GM21381 (cell line): ENCODE results near the gene ABCA6.
"Not testable (repeated sequence)": the region's sequence is repeated elsewhere in the genome, so short reads cannot be mapped to it uniquely, and the experiment has no call there.

Source experiments
- ATAC-seq: cut with Tn5 transposase; IDR thresholded peaks from one replicate; pipeline ENCODE4 v1.9.1; 2021; ENCODE audit warnings: mild to moderate bottlenecking, moderate library complexity; ENCODE audit not compliant: unreplicated experiment

ABCA6 gene

GRCh38 chr17:69141431-69142174, at the start of gene ABCA6:
Gene ABCA6 (minus strand): TSS chr17:69141895. CDS start chr17:69140703, 1,192 bp downstream.
- no peak for ATAC-seq

GRCh38 chr17:69188796-69189195, 47.1 kb upstream of the ABCA6 start:
- no peak for ATAC-seq

- no peak for ATAC-seq
Measured at GRCh38 chr17:69188064-69188463, 46.4 kb upstream of the ABCA6 start.

DNA sequence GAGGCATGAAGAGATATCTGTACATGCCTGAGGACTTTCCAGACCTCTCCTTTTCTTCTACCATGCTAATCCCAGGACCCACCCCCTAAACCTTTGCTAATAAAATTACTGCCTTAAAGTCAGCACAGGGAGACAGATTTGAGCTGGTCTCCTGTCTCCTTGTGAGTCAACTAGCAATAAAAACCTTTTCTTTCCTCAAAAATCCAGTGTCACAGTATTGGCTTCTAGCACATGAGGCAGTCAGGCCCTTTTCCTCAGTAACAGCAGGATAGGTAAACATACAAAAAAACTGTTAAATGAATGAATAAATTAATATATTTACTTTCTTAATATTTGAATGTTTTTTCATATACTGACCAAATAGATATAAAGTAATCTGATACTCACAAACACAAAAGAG, 45.6 kb upstream of the ABCA6 start:
- no peak for ATAC-seq

- no peak for ATAC-seq
Measured at GRCh38 chr17:69179227-69179952, 37.7 kb upstream of the ABCA6 start.

DNA sequence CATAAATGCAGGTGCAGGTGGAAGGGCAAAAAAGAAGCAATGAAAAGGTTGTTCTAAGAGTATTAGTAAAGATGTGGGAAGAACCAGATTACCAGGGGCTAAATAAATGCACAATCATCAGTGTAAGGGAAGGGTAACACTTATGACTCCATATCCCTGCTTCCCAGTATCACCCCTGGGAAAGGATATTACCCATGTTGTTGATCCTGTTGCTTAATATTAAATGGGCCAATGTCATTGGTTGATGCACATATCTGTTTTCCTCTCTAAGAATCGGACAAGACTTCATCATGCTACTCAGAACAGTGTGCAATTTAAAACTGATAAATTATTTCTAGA, 34.7 kb upstream of the ABCA6 start:
- no peak for ATAC-seq

GRCh38 chr17:69175625-69176456, 34.1 kb upstream of the ABCA6 start:
- ATAC-seq, result no peak

DNA sequence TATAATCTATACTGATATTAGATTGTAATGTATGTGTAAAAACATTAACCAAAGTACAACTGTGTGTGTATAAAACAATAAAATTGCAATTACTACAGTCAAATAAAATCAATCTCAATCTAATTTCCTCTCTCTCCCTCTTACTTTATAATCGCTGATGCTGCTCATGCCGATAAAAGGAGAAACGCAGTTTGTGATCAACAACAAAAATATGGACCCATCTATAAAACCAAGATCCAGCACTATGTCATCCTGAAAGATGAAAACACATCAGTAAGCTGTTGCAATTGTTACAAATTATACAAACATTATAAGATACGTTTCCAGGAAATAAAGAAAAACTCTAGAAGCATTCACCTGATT, 33.5 kb upstream of the ABCA6 start:
- no peak for ATAC-seq

- ATAC-seq, result no peak
Measured at GRCh38 chr17:69173118-69173517, 31.4 kb upstream of the ABCA6 start.

DNA sequence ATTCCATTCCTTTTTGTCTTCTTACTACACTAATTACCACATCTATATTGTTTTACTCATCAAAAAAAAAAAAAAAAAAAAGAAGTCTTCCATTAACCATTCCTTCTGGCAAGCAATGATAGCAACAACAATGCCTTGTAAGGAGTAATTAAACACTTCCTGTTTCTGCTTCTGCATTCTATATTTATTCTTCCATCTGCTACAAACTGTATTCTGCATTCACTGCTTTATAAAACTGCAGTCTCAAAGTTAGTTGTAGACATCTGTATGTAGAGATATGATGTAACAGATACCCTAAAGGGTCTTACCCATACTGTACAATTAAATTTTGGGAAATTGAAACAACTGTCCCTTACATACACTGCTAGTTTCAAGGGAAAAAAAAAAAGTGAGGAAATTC, 28.7 kb upstream of the ABCA6 start:
- ATAC-seq, result no peak

- not testable (repeated sequence) for ATAC-seq
Measured at GRCh38 chr17:69168642-69169041, 26.9 kb upstream of the ABCA6 start.

GRCh38 chr17:69166957-69167356, 25.3 kb upstream of the ABCA6 start:
- no peak for ATAC-seq

DNA sequence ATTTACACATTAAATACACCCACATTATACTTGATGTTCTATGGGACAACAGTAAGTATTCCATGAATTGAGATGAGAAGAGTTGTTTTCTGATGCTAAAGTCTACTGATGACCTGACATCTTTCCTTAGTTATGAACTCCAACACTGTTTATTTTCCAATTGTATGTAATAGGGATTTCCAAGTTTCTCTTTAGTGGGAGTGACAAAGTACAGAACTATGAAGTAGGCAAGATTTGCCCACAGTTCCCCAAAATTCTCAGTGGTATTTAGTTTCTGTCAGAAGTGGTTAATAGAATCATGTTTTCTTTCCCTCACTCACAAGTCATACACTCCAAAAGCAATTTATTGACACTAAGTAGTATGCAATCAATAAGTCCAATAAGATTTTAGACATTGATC, 22.5 kb upstream of the ABCA6 start:
- no peak for ATAC-seq

- no peak for ATAC-seq
Measured at GRCh38 chr17:69159418-69159817, 17.7 kb upstream of the ABCA6 start.

DNA sequence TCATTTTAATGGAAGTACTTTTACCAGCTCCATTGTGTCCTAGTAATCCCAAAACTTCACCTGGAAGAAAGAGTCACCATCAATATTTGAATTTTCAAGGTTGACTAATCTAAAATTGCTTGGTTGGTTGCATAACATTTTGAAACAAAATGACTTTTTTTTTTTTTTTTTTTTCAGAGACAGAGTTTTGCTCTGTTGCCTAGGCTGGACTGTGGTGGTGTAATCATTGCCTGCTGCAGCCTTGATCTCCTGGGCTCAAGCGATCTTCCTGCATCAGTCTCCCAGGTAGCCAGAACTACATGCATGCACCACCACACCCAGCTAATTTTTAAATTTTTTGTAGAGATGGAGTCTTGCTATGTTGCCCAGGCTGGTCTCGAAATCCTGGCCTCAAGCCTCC, 12.6 kb upstream of the ABCA6 start:
- no peak for ATAC-seq

GRCh38 chr17:69150333-69150732, 8.6 kb upstream of the ABCA6 start:
- ATAC-seq, result no peak

DNA sequence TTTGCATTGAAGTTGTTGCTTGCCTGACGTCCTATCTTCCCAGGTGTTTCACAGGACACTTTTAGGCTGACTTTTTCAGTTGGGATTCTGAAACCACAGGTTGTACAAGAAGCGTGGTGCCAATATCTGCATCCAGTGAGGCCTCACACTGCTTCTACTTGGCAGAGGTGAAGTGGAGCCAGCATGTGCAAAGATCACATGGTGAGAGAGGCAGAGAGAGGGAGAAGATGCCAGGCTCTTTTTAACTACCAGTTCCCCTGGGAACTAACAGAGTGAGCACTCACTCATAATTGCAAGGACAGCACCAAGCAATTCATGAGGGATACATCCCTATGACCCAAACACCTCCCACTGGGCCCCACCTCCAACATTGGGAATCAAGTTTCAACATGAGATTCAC, 5.8 kb upstream of the ABCA6 start:
- ATAC-seq, result no peak

DNA sequence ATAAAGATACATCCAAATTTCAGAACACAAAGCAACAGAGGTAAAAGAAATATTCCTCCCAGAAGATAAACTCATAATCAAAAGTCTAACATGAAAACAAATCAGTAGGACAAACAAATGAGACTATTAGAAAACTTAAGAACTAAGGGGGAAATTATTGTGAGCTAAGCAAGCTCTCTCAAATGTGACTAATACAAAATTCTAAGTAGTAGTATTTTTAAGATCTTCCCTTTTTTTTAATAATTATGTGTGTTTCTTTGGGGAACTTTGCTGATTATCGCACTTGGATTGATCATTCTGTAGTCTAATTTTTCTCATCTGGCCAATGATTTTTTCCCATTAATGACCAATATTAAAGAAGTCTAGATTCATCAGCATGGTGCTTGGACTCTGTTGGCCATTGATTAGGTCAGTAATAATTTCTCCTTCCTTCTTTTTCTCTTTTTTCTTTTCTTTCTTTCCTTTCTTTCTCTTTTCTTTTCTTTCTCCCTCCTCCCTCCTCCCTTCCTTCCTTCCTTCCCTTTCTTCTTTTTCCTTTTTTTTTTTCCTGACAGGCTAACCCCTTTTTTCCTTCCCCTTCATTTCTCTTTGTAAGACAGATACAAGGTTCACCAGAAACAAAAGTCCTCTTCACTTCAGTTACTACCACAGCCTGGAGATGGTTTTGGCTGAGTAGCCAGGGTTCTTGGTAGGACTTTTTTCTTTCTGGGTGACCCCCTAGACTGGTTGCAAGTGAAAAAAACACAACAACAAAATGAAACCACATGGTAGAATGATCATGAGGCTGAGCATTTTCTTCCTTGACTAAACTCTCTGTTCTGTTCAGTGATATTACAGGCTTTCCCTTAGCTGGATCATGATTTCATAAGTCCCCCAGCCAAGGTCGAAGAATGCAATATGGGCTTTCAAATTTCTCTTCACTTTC, 2.9 kb upstream of the ABCA6 start:
- no peak for ATAC-seq

- ATAC-seq, result no peak
Measured at GRCh38 chr17:69143683-69144231, 2.1 kb upstream of the ABCA6 start.

DNA sequence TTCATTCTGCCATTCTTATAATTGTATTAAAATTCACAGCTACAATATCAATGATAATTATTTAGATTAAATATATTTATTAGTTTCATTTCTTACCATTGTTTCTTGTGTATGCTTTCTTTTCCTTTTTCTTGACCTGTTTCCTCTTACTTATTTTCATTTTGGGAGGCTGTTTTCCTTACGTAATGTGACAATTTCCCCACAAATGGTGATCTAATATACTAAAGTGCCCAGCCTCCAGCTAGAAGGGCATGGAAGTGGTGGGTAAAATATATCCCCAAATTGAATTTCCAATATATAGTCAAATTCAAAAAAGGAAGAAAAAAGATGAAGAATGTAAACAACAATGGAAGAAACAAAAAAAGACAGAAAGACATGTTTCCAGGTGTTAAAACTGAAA, 1.5 kb upstream of the ABCA6 start:
- ATAC-seq, result no peak
